GM18519 (cell line): ENCODE results near the gene FAM171A2.
"Not testable (repeated sequence)": the region's sequence is repeated elsewhere in the genome, so short reads cannot be mapped to it uniquely, and the experiment has no call there.

Experiments
- ATAC-seq: cut with Tn5 transposase; IDR thresholded peaks from one replicate; pipeline ENCODE4 v1.9.1; 2021; ENCODE audit warnings: mild to moderate bottlenecking, moderate library complexity; ENCODE audit not compliant: unreplicated experiment, low FRiP score

FAM171A2 gene

GRCh38 chr17:44384281-44384822 lies 20.7 kb upstream of the FAM171A2 start:
- ATAC-seq = no peak

- no peak for ATAC-seq
Observed at GRCh38 chr17:44383861-44384260, 20.2 kb upstream of the FAM171A2 start.

- no peak for ATAC-seq
Observed at GRCh38 chr17:44383363-44383762, 19.7 kb upstream of the FAM171A2 start.

GRCh38 chr17:44382917-44383316 lies 19.3 kb upstream of the FAM171A2 start:
- no peak for ATAC-seq

GRCh38 chr17:44381810-44382305 lies 18.2 kb upstream of the FAM171A2 start:
- no peak for ATAC-seq

- no peak for ATAC-seq
Observed at GRCh38 chr17:44380767-44381166, 17.1 kb upstream of the FAM171A2 start.

GRCh38 chr17:44379887-44380286 lies 16.2 kb upstream of the FAM171A2 start:
- ATAC-seq = no peak

- no peak for ATAC-seq
Observed at GRCh38 chr17:44378171-44378705, 14.6 kb upstream of the FAM171A2 start.

- no peak for ATAC-seq
Observed at GRCh38 chr17:44376779-44377178, 13.1 kb upstream of the FAM171A2 start.

GRCh38 chr17:44376124-44376523 lies 12.5 kb upstream of the FAM171A2 start:
- no peak for ATAC-seq

- ATAC-seq = no peak
Observed at GRCh38 chr17:44375196-44376017, 11.8 kb upstream of the FAM171A2 start.

- ATAC-seq = no peak
Observed at GRCh38 chr17:44374306-44375195, 10.9 kb upstream of the FAM171A2 start.

- no peak for ATAC-seq
Observed at GRCh38 chr17:44372036-44372435, 8.4 kb upstream of the FAM171A2 start.

- not testable (repeated sequence) for ATAC-seq
Observed at GRCh38 chr17:44369414-44370023, 5.9 kb upstream of the FAM171A2 start.

- not testable (repeated sequence) for ATAC-seq
Observed at GRCh38 chr17:44368391-44369243, 5.0 kb upstream of the FAM171A2 start.

- ATAC-seq = no peak
Observed at GRCh38 chr17:44367231-44367979, 3.8 kb upstream of the FAM171A2 start.

GRCh38 chr17:44365051-44365450 lies 1.4 kb upstream of the FAM171A2 start:
- ATAC-seq = not testable (repeated sequence)

GRCh38 chr17:44362949-44363612 lies 572 bp downstream of the FAM171A2 start:
- no peak for ATAC-seq
